Esophagus muscularis mucosa (tissue), 4 donors: ENCODE data around the gene FBXO10. TPM values are rescaled to one million over a fixed set of nuclear protein-coding genes. Genes with fewer than 3 reads are reported as not detected.

ENCODE experiments used
- DNase-seq: peaks from one replicate; pipeline ENCODE4 v3.0.0-alpha.2; 2017; ENCODE audit errors: extremely low spot score
- H3K27ac ChIP-seq, 4 donors: fragments of 200-600 bp; sonication (generic); replicated peaks in 1 of 4; 1 replicate in 3 of 4; 2 replicates in 1 of 4; pipeline ENCODE4 v1.5.1; 2016 to 2019; ENCODE audit warnings: mild to moderate bottlenecking in 1 of 4
- H3K27me3 ChIP-seq, 4 donors: fragments of 200-600 bp; sonication (generic); one replicate each; pipeline versions ENCODE4 v1.5.1 to v1.6.0; 2016 to 2019
- H3K36me3 ChIP-seq, 4 donors: fragments of 200-600 bp; sonication (generic); one replicate each; pipeline ENCODE4 v1.5.1; 2016 to 2019
- H3K4me1 ChIP-seq, 4 donors: fragments of 200-600 bp; sonication (generic); one replicate each; pipeline ENCODE4 v1.5.1; 2016 to 2019
- H3K4me3 ChIP-seq, 4 donors: fragments of 200-600 bp; sonication (generic); 1 replicate in 2 of 4; 2 replicates in 2 of 4; pipeline ENCODE4 v1.5.1; 2016 to 2019; ENCODE audit warnings: mild to moderate bottlenecking in 4 of 4, moderate library complexity in 1 of 4
- H3K9me3 ChIP-seq, 4 donors: fragments of 200-600 bp; sonication (generic); 1 replicate in 3 of 4; 2 replicates in 1 of 4; pipeline ENCODE4 v1.5.1; 2016 to 2019
- EP300 ChIP-seq: sonication (generic); formaldehyde crosslinking; IDR thresholded peaks from one replicate; pipeline ENCODE4 v1.6.1; 2017; ENCODE audit warnings: antibody characterized with exemption
- POLR2A ChIP-seq: fragments of 450-650 bp; IDR thresholded peaks from one replicate; pipeline ENCODE4 v1.6.1; 2017; ENCODE audit warnings: antibody characterized with exemption, moderate library complexity, mild to moderate bottlenecking, low read depth
- POLR2AphosphoS5 ChIP-seq, 2 donors: sonication (generic); formaldehyde crosslinking; IDR thresholded peaks; one replicate each; pipeline ENCODE4 v1.6.1; 2017; ENCODE audit warnings: antibody characterized with exemption in 2 of 2
- WGBS: methylation state at CpG from one replicate; pipeline ENCODE4 v1.1.5; 2018; 5-methylcytosine and 5-hydroxymethylcytosine counted together
- intact Hi-C: fragments of 100-400 bp; cut with DNase I; formaldehyde crosslinking; loops from one replicate; pipeline ENCODE4 v1.15.1; 2023
- total RNA-seq, 4 donors: library from RNA; depleted of rRNA; stranded (reverse); fragments of >200 nt; gene quantifications; one replicate each; pipeline versions ENCODE4 v1.1.0 to v1.2.1, GENCODE V29; 2016
- TF ChIP-seq, protein P1 (sequence below), 3 experiments: fragments of 200-600 bp in 2 of 3; fragments of 450-650 bp in 1 of 3; sonication (generic) in 2 of 3; IDR thresholded peaks; one replicate each; pipeline ENCODE4 v1.5.1; 2017 to 2019; ENCODE audit warnings: antibody characterized with exemption in 3 of 3, mild to moderate bottlenecking in 2 of 3, moderate library complexity in 1 of 3

The FBXO10 gene
- total RNA-seq, 4 donors from 2014 or later: 5.5 to 11.2 (median 9.0) TPM

GRCh38 chr9:37508135-37508833 lies 67.9 kb downstream of the FBXO10 start:
- 83% methylated on average over 5 of the region's 5 CpGs for WGBS
- H3K9me3 ChIP-seq: no peaks in the 10 kb centered on the region
- no peak overlapping the region for H3K4me3 ChIP-seq
- no peak overlapping the region for H3K27ac ChIP-seq
- DNase-seq: no peak
- intact Hi-C loops: no loop called here
- TF ChIP-seq EP300: no peak
- TF ChIP-seq, protein P1, sequence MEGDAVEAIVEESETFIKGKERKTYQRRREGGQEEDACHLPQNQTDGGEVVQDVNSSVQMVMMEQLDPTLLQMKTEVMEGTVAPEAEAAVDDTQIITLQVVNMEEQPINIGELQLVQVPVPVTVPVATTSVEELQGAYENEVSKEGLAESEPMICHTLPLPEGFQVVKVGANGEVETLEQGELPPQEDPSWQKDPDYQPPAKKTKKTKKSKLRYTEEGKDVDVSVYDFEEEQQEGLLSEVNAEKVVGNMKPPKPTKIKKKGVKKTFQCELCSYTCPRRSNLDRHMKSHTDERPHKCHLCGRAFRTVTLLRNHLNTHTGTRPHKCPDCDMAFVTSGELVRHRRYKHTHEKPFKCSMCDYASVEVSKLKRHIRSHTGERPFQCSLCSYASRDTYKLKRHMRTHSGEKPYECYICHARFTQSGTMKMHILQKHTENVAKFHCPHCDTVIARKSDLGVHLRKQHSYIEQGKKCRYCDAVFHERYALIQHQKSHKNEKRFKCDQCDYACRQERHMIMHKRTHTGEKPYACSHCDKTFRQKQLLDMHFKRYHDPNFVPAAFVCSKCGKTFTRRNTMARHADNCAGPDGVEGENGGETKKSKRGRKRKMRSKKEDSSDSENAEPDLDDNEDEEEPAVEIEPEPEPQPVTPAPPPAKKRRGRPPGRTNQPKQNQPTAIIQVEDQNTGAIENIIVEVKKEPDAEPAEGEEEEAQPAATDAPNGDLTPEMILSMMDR (IDR thresholded peaks at IDR 0.05): no peak
- TF ChIP-seq POLR2A: no peak
- no peak for TF ChIP-seq POLR2AphosphoS5 (IDR thresholded peaks at IDR 0.05)
- peaks cover 10 to 76% (median 54%) of the 10 kb centered on the region in 4 donors for H3K36me3 ChIP-seq
- no peaks in the 10 kb centered on the region for H3K27me3 ChIP-seq
- no peaks in the 10 kb centered on the region for H3K4me1 ChIP-seq

GRCh38 chr9:37507566-37508134 lies 68.5 kb downstream of the FBXO10 start:
- Histone ChIP-seq H3K27me3 (no peaks in the 10 kb centered on the region), H3K27ac (no peak overlapping the region), H3K4me3 (no peak overlapping the region), H3K36me3 (peaks cover 16 to 79% (median 58%) of the 10 kb centered on the region in 4 donors), H3K4me1 (no peaks in the 10 kb centered on the region), H3K9me3 (no peaks in the 10 kb centered on the region)
- no peak for DNase-seq
- intact Hi-C loops: no loop called here
- 93% methylated on average over 11 of the region's 11 CpGs for WGBS
- TF ChIP-seq, protein P1 (IDR thresholded peaks at IDR 0.05): no peak
- TF ChIP-seq EP300: no peak
- TF ChIP-seq POLR2AphosphoS5 (IDR thresholded peaks at IDR 0.05): no peak
- no peak for TF ChIP-seq POLR2A

- WGBS: 86% methylated on average over 5 of the region's 5 CpGs
- Histone ChIP-seq H3K27ac (no peak overlapping the region), H3K4me3 (no peak overlapping the region), H3K27me3 (no peaks in the 10 kb centered on the region), H3K9me3 (no peaks in the 10 kb centered on the region), H3K36me3 (peaks cover 35 to 88% (median 70%) of the 10 kb centered on the region in 4 donors), H3K4me1 (no peaks in the 10 kb centered on the region)
- DNase-seq: no peak
- no peak for TF ChIP-seq POLR2A
- TF ChIP-seq, protein P1 (IDR thresholded peaks at IDR 0.05): no peak
- TF ChIP-seq POLR2AphosphoS5 (IDR thresholded peaks at IDR 0.05): no peak
- no peak for TF ChIP-seq EP300
- intact Hi-C loops: no loop called here
Measured at GRCh38 chr9:37504605-37505004, 71.6 kb downstream of the FBXO10 start.

DNA sequence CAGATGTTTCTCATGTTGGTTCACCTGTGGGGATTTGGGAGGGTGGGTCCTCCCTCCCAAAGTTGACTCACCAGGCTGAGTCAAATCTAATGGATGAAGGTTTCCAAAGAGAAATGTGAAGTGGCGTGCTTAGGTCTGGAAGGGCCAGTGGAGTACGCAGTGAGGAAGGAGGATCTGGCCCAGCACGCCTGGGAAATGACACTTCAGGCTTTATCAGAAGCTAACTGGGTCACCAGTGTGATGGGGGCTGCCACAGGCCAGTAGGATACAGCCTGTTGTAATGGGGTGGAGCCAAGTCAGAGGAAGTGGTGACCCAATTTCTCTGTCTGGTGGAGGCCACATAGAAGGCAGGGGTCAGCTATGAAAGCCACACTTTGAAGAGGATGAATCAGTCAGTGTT lies 72.4 kb downstream of the FBXO10 start:
- 89% methylated on average over 3 of the region's 3 CpGs for WGBS
- Histone ChIP-seq H3K27me3 (no peaks in the 10 kb centered on the region), H3K36me3 (peaks cover 41 to 95% (median 73%) of the 10 kb centered on the region in 4 donors), H3K27ac (no peak overlapping the region), H3K4me1 (no peaks in the 10 kb centered on the region), H3K9me3 (no peaks in the 10 kb centered on the region), H3K4me3 (no peak overlapping the region)
- DNase-seq: no peak
- TF ChIP-seq EP300: no peak
- no peak for TF ChIP-seq POLR2AphosphoS5 (IDR thresholded peaks at IDR 0.05)
- TF ChIP-seq, protein P1 (IDR thresholded peaks at IDR 0.05): no peak
- intact Hi-C loops: no loop called here
